Pulmonary artery endothelial cell (primary cell): Measurements from ENCODE around the gene NEURL3. TPM values are rescaled to one million over a fixed set of nuclear protein-coding genes. Genes with fewer than 3 reads are reported as not detected.

Experiments used
- DNase-seq: peaks from one replicate; pipeline ENCODE4 v3.0.0-alpha.2; 2011; ENCODE audit warnings: low read depth, low spot score
- total RNA-seq: library from RNA; depleted of rRNA; stranded (reverse); fragments of >200 nt; gene quantifications from 2 replicates; pipeline ENCODE4 v1.2.3, GENCODE V29; 2014

NEURL3 gene
- total RNA-seq, 1 donor from 2014 or later, result not detected

DNA sequence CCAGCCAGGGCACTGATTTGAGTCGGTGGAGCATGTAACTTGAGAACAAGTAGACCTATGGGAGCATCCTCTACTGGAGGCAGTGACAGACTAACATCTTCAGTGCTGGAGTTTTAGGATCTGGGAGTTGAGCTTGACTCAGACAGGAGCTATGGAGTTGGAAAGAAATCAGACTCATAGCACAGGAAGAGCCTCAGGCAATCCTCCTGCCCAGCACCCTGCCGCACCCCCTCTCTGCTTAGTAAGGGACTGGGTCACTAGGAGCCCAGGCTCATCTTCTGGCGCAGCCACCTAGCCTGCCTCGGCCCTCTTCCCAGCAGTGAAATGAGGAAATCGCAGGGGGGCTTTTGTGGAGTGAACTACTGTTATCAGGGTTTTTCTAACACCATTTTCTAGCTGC is 35.0 kb upstream of the NEURL3 start:
- DNase-seq, result no peak

- no peak for DNase-seq
Measured at GRCh38 chr2:96539215-96539920, 34.2 kb upstream of the NEURL3 start.

DNA sequence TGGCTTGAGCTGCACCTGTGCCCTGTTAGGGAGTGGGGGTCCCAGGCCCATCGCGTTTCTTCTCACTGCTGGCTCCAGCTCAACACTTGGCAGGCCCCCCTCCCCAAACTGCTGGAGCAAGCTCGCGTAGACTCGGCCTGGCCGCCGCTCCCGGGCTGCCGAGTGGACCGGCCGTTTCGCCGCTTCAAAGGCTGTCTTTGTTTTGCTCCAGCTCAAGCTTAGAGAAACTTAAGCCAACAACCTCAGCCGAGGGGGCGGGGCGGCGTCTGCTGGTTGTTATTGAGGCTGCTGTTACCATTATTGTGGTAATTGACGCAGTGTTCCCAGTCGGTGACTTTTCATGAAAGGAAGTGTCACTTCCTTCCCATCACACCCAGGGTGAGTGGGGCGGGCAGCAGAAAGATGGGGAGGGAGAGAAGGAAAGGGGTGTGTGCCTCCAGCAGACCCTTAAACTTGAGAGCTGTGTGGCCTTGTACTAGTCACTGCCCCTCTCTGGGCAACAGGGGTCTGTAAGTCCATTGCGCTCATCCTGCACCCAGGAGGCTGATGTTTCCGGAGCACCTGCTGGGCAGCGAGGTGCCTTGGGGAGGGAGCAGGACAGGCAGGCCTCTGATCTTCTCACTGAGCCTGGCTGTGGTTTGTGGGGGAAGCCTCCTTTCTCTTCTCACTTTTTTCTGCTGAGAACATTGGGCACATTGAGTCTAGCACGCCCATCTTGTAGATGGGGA is 33.5 kb upstream of the NEURL3 start:
- DNase-seq, result peak; percentile 39

DNA sequence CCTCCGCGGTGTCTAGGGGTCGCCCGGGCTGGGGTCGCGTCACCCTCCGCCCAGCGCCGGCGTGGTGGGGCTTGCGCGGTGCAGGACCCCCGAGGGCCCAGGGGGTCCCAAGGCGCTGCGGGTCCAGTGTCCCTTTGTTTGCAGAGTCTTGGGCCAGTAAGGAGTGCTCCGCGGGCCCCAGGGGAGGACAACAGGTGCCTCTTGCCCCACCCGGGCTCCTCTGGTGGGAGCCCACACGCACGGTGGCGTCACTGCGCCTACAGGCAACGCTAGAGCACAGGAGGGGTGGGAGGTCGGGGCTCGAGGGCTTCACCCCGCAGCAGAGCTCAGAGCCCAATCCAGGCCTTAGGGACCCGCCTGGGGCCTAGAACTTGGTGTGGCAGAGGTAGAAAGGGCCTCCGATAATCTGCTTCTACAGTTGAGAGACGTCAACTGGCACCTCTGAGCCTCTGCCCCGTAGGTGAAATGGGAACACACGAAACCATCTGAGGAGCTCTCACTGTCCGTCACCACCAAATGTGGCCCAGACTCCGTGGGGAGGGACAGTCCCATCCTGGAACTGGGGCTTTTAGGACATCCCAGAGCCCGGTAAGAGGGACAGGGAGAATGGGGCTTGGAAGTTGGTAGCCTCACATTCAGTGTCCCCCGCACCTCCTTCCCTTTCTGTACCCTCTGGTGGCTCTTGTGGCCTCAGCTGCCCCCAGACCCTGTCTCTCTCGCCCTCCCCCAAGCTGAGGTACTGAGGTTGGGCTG is 32.8 kb upstream of the NEURL3 start:
- DNase-seq, result no peak

- DNase-seq, result no peak
Measured at GRCh38 chr2:96537066-96537733, 32.0 kb upstream of the NEURL3 start.

DNA sequence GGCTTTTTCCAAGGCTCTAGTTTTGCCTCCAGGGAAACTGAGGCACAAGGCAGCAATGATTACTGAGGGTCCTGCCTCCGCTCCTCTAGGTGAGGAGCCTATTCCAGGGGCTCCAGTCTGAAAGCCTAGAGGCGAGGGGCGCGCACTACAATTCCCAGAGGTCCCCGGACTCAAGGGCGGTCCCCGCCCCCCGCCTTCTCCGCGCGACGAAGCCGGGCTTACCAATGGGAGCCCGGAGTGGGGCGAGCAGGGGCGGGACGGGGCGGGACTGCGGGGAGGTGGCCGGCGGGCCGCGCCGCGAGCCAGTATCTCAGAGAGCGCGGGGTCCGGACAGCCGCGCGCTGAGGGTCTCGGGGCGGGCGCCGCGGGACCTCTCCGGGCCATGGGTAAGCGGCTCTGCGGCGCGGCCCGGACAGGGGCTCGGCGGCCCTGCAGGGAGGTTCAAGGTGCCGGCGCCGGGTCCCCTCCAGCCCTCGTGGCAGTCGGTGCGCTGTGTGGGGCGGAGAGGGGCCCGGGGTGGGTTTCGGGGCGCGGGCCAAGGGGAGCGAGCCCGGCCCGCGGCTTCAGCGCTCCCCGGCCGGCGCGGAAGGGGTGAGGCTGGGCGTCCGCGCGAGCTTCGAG is 31.4 kb upstream of the NEURL3 start, which contains the start of gene ARID5A:
TSS of gene ARID5A (plus strand) at position 308 of the 621 bp plus-strand sequence. CDS start at position 383, 75 bp downstream.
- DNase-seq, result peak; percentile 72

DNA sequence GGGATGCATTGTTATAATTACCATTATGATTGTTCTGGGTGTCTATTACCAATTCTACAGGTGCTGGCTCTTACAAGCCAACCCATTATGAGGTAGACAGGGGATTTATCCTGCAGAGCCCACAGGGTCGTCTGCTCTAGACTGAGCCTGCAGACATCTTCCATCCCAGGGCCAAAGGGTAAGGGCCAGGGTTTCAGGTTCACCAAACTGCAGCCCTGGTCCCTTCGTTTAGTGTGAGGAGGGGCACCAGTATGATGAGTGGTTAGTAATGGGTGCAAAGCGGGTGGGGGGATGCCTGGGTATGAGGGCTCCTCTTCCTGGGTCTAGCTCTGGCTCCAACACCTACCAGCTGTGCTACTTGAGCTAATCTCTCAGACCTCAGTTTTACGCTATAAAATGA is 30.2 kb upstream of the NEURL3 start:
- DNase-seq, result no peak

DNA sequence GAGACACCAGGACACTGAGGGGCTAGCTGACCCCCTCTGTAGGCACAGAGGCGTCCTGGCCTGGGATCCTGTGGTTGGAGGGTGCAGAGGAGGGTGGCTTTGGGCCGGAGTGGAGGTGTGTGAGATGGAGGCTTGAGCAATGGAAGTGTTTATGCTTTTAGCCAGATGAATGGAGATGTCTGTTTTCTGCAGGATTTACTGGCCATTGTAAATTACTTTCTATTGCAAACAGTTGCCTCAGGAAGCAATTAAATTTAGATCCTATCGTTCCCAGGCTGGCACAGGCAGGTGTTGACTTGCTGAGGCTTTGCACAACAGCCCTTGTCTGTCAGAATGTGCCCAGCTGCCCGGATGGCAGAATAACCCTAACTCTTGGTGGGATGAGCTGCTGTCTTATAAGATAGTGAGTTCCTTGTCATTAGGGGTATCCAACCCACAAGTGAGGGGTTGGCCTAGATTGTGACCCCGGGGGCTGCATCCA is 29.6 kb upstream of the NEURL3 start:
- DNase-seq, result no peak

- no peak for DNase-seq
Measured at GRCh38 chr2:96534141-96534540, 29.0 kb upstream of the NEURL3 start.

- no peak for DNase-seq
Measured at GRCh38 chr2:96533292-96534073, 28.3 kb upstream of the NEURL3 start.

DNA sequence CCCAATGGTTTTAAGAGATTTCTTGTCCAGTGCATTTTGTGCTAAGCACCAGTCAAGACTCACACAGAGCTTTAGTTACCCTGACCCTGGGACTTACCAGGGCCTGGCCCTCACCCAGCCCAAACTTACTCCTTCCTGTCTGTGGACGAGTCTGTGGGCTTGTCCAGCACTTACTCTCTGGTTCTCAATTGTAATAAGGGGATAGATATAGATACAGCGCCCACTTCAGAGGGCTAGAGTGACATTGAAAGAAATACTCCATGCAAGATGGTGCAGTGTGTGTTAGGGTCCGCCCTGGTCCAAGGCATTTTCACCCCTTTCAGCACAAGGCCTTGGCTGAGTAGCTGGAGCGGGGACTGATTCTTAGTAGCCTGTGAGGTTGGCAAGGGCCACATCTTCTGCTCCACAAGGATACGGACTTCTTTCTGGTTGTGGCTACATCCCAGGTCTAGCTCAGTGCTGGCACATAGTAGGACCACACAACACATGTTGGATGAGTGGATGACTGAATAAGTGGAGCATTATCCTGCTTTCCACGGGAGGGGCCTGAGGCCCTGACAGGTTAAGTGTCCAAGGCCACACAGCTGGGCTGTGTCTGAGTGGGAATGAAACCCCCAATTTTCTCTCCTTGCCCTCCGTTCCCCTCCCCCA is 27.6 kb upstream of the NEURL3 start:
- no peak for DNase-seq

DNA sequence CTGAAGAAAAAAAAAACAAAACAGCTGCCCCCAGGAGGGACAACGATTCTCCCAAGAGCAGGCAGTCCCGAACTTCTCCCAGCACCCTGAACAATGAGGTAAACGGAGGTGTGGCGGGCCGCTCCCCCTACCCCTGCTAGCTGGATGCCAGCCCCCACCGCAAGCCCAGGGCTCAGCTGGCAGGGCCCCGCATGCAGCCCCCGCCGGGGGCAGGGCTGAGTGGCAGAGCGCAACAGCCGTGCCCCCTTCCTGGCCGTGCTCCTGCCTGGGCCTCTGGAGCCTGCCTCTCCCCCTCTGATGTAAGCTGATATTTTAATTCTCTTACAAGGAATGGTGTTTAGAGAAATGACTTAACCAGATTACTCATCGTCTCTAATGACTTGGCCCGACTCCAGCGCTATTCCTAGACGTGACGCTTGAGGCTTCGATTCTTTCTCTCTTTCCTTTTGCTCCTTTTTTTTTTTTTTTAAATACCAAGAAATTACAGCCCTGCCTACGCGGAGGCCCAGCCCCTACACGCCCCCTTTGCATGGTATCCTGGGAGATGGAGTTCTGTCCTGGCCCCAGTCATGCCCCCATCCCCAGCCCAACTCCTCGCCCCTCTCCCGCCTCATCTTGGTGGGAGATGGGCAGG is 26.8 kb upstream of the NEURL3 start:
- peak; percentile 98 for DNase-seq

- DNase-seq, result no peak
Measured at GRCh38 chr2:96531366-96531765, 26.2 kb upstream of the NEURL3 start.

- DNase-seq, result no peak
Measured at GRCh38 chr2:96530474-96531357, 25.6 kb upstream of the NEURL3 start.

GRCh38 chr2:96530144-96530430 is 24.9 kb upstream of the NEURL3 start:
- DNase-seq, result no peak

GRCh38 chr2:96529376-96530143 is 24.4 kb upstream of the NEURL3 start:
- no peak for DNase-seq

DNA sequence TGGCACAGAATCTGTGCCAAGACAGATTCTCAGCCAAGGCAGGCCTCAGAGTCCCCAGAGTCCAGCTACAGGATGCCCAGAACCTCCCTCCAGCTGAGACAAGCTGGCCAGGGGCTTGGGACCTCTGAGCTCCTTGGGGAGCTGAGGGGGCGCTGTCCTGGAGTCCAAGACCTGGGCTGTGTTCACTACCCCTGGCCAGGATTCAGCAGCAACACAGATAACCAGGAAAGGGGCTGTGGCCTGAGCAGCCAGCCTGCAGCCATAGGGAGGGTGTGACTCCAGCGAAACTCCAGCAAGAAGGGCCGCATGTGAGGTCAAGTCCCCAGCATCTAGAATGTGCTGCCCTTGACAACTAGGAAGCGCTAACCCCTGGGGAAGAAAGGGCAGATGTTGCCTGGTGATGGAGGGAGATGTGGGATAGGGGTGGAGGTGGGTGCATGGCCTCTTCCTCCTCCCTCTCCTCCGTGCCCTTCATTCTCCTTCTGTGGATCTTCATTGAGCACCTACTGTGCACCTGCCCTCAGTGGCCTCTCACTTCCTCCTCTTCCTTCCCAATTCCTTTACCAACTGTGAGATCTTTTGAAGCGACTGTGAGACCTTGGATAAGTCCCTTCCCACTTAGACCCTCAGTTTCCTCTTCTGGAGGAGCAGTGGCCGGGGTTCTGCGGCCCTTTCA is 23.7 kb upstream of the NEURL3 start:
- DNase-seq, result no peak
